AG04449 (cell line): ENCODE measurements around the gene S100A10.

Experiments
- CTCF ChIA-PET: fragments of 350-600 bp; formaldehyde crosslinking; extraction: SDS; loops from one replicate; lab custom pipeline; 2021; ENCODE audit warnings: antibody characterized with exemption; lab: Yijun Ruan, JAX
- POLR2A ChIA-PET: fragments of 400-600, 350-600 bp; formaldehyde crosslinking; extraction: SDS; loops from one replicate; lab custom pipeline; 2020; ENCODE audit warnings: antibody characterized with exemption, inconsistent platforms; lab: Yijun Ruan, JAX
- DNase-seq: peaks from one replicate; pipeline ENCODE4 v3.0.0-alpha.2; 2010; ENCODE audit warnings: low read depth, low spot score
- H3K4me3 ChIP-seq: 2 replicates; pipeline ENCODE4 v1.5.1; 2011; ENCODE audit warnings: low read depth, mild to moderate bottlenecking, control low read depth, low read length
- TF ChIP-seq, protein P1 (sequence below): IDR thresholded peaks from one replicate; pipeline ENCODE4 v1.5.1; 2011; ENCODE audit warnings: mild to moderate bottlenecking, moderate library complexity, low read length, control low read depth, inconsistent platforms; ENCODE audit not compliant: insufficient read depth; ENCODE audit errors: missing control alignments

Gene S100A10

DNA sequence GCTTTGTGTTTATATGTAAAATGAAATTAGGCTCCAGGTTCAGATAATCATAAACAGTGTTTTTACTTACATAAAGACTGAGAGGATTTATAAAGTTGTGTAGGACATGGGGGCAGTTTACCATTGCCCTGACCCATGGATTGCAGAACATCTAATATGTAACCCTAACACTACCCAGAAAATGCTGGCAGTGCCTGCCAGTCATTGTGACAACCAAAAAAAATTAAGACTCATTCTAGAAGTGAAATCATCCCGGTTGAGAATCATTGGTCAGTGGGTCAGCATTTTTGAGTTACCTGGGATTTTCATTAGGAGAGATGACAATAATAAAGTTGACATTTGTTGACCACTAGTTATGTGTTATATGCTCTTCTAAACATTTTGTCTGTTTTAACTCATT, 53.1 kb downstream of the S100A10 start:
- TF ChIP-seq, protein P1, sequence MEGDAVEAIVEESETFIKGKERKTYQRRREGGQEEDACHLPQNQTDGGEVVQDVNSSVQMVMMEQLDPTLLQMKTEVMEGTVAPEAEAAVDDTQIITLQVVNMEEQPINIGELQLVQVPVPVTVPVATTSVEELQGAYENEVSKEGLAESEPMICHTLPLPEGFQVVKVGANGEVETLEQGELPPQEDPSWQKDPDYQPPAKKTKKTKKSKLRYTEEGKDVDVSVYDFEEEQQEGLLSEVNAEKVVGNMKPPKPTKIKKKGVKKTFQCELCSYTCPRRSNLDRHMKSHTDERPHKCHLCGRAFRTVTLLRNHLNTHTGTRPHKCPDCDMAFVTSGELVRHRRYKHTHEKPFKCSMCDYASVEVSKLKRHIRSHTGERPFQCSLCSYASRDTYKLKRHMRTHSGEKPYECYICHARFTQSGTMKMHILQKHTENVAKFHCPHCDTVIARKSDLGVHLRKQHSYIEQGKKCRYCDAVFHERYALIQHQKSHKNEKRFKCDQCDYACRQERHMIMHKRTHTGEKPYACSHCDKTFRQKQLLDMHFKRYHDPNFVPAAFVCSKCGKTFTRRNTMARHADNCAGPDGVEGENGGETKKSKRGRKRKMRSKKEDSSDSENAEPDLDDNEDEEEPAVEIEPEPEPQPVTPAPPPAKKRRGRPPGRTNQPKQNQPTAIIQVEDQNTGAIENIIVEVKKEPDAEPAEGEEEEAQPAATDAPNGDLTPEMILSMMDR = no peak
- ChIA-PET CTCF (interaction anchor here (1.1 to 14.8 kb wide), 6 partner anchors 10 to 75 kb away, joined by 3 to 605 read pairs (median 13); partner anchors contain the start of gene S100A10), POLR2A (interaction anchor here (1.5 kb wide), 1 partner anchor 55 kb away, joined by 6 read pairs; no protein-coding TSS in a partner anchor)
- no peak for DNase-seq
- no peak overlapping the region for H3K4me3 ChIP-seq

DNA sequence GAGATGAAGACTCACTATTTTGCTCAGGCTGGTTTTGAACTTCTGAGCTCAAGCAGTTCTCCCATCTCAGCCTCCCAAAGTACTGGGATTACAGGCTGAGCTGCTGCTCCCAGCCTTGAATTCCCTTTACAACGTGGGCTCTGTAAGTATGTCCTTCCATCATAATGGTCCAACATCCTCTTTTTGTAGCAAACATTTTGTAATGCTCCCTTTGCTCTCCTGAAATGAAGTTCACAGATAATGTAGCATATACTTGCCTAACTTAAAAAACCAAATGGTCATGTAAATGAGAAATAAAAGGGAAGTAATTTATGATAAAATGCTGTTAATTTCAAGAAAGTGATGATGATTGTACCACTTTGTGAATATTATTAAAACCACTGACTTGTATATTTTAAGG, 53.9 kb downstream of the S100A10 start:
- DNase-seq = no peak
- H3K4me3 ChIP-seq = no peak overlapping the region
- TF ChIP-seq, protein P1 = no peak
- ChIA-PET CTCF (interaction anchor here (0.9 to 14.8 kb wide), 7 partner anchors 13 to 75 kb away, joined by 3 to 605 read pairs (median 5); partner anchors contain the start of gene S100A10), POLR2A (no interaction called here)

DNA sequence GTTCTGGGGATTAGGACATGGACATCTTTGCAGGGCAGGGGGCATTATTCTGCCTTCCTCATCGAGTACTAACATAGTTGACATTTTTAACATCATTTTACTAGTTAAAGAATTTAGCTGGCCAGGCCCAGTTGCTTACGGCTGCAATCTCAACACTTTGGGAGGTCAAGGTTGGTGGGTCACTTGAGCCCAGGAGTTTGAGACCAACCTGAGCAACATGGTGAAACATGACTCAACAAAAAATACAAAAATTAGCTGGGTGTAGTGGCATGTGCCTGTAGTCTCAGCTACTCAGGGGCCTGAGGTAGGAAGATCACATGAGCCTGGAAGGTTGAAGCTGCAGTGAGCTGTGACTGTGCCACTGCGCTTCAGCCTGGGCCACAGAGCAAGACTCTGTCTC, 54.5 kb downstream of the S100A10 start:
- TF ChIP-seq, protein P1 = no peak
- no peak for DNase-seq
- H3K4me3 ChIP-seq = no peak overlapping the region
- ChIA-PET POLR2A (no interaction called here), CTCF (interaction anchor here (0.9 to 14.8 kb wide), 7 partner anchors 12 to 76 kb away, joined by 3 to 605 read pairs (median 5); partner anchors contain the start of gene S100A10)

DNA sequence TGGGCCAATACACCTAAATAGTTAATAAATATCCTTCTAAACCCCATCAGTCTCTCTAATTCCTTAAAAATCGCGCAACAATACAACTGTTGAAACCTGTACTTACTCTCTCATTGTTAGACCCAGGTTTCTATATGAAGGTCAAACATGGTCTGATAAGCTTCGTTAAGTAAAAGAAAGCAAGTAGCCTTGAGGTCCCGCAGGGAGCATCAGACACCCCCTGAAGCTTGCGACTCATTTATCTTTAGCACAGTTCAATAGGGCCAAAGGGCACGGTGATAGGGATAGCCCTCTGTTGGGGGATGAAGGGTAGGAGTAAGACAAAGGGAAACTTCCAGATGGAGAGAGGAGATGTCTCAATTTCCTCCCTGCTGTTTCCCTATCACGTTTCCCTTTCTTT, 57.0 kb downstream of the S100A10 start:
- ChIA-PET CTCF (interaction anchor here (1.1 to 14.8 kb wide), 13 partner anchors 9 to 249 kb away, joined by 3 to 605 read pairs (median 6); partner anchors contain the start of genes S100A10 and THEM4), POLR2A (interaction anchor here (1.5 kb wide), 1 partner anchor 56 kb away, joined by 5 read pairs; the partner anchor contains the start of gene S100A10)
- no peak overlapping the region for H3K4me3 ChIP-seq
- no peak for DNase-seq
- TF ChIP-seq, protein P1 = no peak

DNA sequence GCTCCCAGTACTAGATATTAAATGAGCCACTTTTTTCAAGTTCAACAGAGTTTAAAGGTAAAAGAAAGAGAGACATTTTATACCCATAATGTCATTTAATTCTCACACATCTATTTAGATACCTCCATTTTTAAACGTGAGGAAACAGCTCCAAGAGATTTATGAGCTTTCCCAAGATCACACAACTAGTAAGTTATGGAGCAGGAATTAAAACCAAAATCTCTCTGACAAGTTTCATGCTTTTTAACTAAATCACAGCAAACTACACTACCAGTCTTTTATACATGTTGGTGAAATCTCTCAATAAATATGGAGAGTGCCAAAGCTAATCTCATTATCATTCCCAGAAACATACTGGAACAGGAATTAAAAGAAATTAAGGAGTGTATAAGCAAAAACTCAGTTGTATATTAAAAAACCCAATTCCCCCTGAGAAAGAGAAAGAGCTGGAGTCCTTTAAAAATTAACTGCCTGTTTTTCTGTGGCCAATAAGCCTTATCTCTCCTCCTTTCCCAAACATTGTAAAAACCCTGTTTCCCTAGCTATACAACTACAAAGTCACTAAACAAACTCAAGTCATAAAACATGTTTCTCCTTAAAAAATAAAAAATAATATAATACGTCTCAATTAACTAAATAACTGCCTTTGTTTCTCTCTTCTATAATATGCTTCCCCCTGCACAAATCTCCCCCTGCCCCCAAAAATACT, 57.6 kb downstream of the S100A10 start:
- CTCF ChIA-PET = interaction anchor here (0.7 to 14.8 kb wide), 18 partner anchors 9 to 250 kb away, joined by 3 to 605 read pairs (median 4); partner anchors contain the start of genes S100A10 and THEM4
- POLR2A ChIA-PET = interaction anchor here (1.5 kb wide), 1 partner anchor 57 kb away, joined by 5 read pairs; the partner anchor contains the start of gene S100A10
- DNase-seq = no peak
- no peak overlapping the region for H3K4me3 ChIP-seq
- TF ChIP-seq, protein P1 = no peak

DNA sequence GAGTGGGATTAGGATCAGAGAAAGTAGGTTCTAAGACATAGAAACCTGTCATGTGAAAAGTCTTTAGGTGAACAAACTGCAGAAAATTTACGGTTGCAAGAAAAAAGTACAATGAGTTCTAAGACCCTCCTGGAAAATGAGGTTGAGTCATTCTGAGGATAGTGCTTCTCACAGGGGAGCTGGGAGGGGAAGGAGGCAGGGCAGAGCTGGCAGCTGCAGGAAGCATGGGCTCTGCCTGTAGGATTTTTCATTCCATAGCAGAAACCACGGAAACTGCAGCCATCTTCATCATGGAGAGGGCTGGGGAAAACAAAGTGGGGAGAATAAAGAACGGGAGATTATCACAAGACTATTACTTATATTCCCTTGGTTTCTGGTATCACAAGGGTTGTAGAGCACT, 58.5 kb downstream of the S100A10 start:
- H3K4me3 ChIP-seq = no peak overlapping the region
- ChIA-PET POLR2A (interaction anchor here (1.5 kb wide), 1 partner anchor 58 kb away, joined by 5 read pairs; the partner anchor contains the start of gene S100A10), CTCF (interaction anchor here (0.9 to 14.8 kb wide), 23 partner anchors 9 to 251 kb away, joined by 3 to 605 read pairs (median 5); partner anchors contain the start of genes S100A10, S100A11 and THEM4)
- DNase-seq = no peak
- TF ChIP-seq, protein P1 = no peak
